ENCODE results near the gene SLC27A6.
"Not testable (repeated sequence)": the region's sequence is repeated elsewhere in the genome, so short reads cannot be mapped to it uniquely, and the experiment has no call there.

Gene SLC27A6

DNA sequence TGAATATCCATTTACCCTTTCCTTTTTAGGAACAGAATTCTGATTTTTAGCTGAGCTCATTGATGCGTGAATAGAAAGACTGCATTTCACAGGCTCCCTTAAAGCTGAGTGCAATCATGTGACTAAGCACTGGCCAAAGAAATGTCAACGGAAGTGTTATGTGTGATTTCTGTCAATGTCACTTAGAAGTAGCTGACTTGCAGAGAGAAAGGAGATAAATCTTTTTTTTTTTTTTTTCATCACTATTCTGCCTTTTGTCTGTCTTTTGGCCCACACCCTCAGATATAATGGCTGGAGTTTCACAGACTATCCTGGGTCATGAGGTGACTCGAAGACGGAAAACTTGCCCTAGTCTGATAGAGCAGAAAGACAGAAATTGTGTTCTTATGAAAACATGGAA, 39.3 kb upstream of the SLC27A6 start:
- H3K4me3 ChIP-seq (ENCODE audit: low read length), result no peak overlapping the region
- no peak overlapping the region for H3K4me2 ChIP-seq (ENCODE audit: low read length)
- H3K36me3 ChIP-seq (replicated peaks; ENCODE audit: low read depth, low read length), result no peaks in the 10 kb centered on the region
- H3K79me2 ChIP-seq (ENCODE audit: low read length), result no peaks in the 10 kb centered on the region
- H3K9ac ChIP-seq (ENCODE audit: low read length), result no peak overlapping the region
- H3K27me3 ChIP-seq (ENCODE audit: low read depth, low read length), result no peaks in the 10 kb centered on the region
- H3K27ac ChIP-seq (ENCODE audit: low read length), result no peak overlapping the region
- no peaks in the 10 kb centered on the region for H4K20me1 ChIP-seq (ENCODE audit: insufficient read depth, low read length)
- no peaks in the 10 kb centered on the region for H3K9me3 ChIP-seq (ENCODE audit: insufficient read depth, low read length)
- no peak for TF ChIP-seq EZH2phosphoT487 (IDR thresholded peaks at IDR 0.05; ENCODE audit: low read depth)
- TF ChIP-seq, protein P1, sequence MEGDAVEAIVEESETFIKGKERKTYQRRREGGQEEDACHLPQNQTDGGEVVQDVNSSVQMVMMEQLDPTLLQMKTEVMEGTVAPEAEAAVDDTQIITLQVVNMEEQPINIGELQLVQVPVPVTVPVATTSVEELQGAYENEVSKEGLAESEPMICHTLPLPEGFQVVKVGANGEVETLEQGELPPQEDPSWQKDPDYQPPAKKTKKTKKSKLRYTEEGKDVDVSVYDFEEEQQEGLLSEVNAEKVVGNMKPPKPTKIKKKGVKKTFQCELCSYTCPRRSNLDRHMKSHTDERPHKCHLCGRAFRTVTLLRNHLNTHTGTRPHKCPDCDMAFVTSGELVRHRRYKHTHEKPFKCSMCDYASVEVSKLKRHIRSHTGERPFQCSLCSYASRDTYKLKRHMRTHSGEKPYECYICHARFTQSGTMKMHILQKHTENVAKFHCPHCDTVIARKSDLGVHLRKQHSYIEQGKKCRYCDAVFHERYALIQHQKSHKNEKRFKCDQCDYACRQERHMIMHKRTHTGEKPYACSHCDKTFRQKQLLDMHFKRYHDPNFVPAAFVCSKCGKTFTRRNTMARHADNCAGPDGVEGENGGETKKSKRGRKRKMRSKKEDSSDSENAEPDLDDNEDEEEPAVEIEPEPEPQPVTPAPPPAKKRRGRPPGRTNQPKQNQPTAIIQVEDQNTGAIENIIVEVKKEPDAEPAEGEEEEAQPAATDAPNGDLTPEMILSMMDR (IDR thresholded peaks at IDR 0.05; ENCODE audit: low read depth, low read length), result no peak
- H2AFZ ChIP-seq (ENCODE audit: low read depth, low read length), result no peak overlapping the region
- peaks cover 7% of the 10 kb centered on the region for H3K4me1 ChIP-seq (ENCODE audit: low read length)

DNA sequence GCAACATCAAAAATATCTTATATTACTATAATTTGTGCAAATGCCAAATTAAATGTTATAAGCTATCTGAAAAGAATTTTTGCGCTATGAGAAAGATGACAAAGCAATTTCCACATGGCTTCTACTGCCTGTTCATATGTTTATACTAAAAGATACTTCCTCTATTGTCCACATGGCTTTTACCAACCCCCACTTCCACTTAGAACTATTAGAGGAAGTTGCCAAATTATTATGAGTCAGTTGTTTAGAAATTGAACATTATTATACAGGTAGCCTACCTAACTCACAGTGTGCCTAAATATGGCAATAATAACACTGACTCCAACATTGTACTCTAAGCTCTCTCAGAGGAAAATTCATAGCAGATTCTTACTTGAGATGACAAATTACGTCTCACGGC, 37.6 kb upstream of the SLC27A6 start:
- H3K4me3 ChIP-seq (ENCODE audit: low read length), result no peak overlapping the region
- H3K4me2 ChIP-seq (ENCODE audit: low read length), result no peak overlapping the region
- no peaks in the 10 kb centered on the region for H3K9me3 ChIP-seq (ENCODE audit: insufficient read depth, low read length)
- H3K79me2 ChIP-seq (ENCODE audit: low read length), result no peaks in the 10 kb centered on the region
- no peaks in the 10 kb centered on the region for H4K20me1 ChIP-seq (ENCODE audit: insufficient read depth, low read length)
- no peak for TF ChIP-seq EZH2phosphoT487 (IDR thresholded peaks at IDR 0.05; ENCODE audit: low read depth)
- TF ChIP-seq, protein P1 (IDR thresholded peaks at IDR 0.05; ENCODE audit: low read depth, low read length), result no peak
- no peaks in the 10 kb centered on the region for H3K27me3 ChIP-seq (ENCODE audit: low read depth, low read length)
- H3K27ac ChIP-seq (ENCODE audit: low read length), result no peak overlapping the region
- peaks cover 7% of the 10 kb centered on the region for H3K4me1 ChIP-seq (ENCODE audit: low read length)
- H3K9ac ChIP-seq (ENCODE audit: low read length), result no peak overlapping the region
- no peaks in the 10 kb centered on the region for H3K36me3 ChIP-seq (replicated peaks; ENCODE audit: low read depth, low read length)
- peak overlapping the region; percentile 60; the same call in 1 of the 2 replicates for H2AFZ ChIP-seq (ENCODE audit: low read depth, low read length)

DNA sequence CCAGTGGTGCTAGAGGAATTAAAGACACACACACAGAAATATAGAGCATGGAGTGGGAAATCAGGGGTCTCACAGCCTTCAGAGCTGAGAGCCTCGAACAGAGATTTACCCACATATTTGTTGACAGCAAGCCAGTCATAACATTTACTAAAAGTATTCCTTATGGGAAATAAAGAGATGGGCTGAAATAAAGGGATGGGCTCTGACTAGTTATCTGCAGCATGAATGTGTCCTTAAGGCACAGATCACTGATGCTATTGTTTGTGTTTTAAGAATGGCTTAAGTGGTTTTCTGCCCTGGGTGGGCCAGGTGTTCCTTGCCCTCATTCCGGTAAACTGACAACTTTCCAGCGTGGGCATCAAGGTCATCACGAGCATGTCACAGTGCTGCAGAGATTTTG, 33.1 kb upstream of the SLC27A6 start:
- not testable (repeated sequence) for H3K79me2 ChIP-seq (ENCODE audit: low read length); H3K4me1 ChIP-seq (ENCODE audit: low read length); H3K9ac ChIP-seq (ENCODE audit: low read length); H2AFZ ChIP-seq (ENCODE audit: low read depth, low read length); H4K20me1 ChIP-seq (ENCODE audit: insufficient read depth, low read length); H3K36me3 ChIP-seq (replicated peaks; ENCODE audit: low read depth, low read length); H3K4me2 ChIP-seq (ENCODE audit: low read length); H3K9me3 ChIP-seq (ENCODE audit: insufficient read depth, low read length); H3K4me3 ChIP-seq (ENCODE audit: low read length); H3K27me3 ChIP-seq (ENCODE audit: low read depth, low read length); H3K27ac ChIP-seq (ENCODE audit: low read length)

DNA sequence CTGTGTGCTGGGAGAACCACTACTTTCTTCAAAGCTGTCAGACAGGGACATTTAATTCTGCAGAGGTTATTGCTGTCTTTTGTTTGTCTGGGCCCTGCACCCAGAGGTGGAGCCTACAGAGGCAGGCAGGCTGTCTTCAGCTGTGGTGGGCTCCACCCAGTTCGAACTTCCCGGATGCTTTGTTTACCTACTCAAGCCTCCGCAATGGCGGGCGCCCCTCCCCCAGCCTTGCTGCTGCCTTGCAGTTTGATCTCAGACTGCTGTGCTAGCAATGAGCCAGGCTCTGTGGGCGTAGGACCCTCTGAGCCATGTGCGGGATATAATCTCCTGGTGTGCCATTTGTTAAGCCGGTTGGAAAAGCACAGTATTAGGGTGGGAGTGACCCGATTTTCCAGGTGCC, 22.2 kb upstream of the SLC27A6 start:
- not testable (repeated sequence) for H2AFZ ChIP-seq (ENCODE audit: low read depth, low read length); H3K27me3 ChIP-seq (ENCODE audit: low read depth, low read length); H3K4me2 ChIP-seq (ENCODE audit: low read length); H3K79me2 ChIP-seq (ENCODE audit: low read length); H3K9ac ChIP-seq (ENCODE audit: low read length); H3K4me1 ChIP-seq (ENCODE audit: low read length); H3K4me3 ChIP-seq (ENCODE audit: low read length); H4K20me1 ChIP-seq (ENCODE audit: insufficient read depth, low read length); H3K36me3 ChIP-seq (replicated peaks; ENCODE audit: low read depth, low read length); H3K9me3 ChIP-seq (ENCODE audit: insufficient read depth, low read length); H3K27ac ChIP-seq (ENCODE audit: low read length)

DNA sequence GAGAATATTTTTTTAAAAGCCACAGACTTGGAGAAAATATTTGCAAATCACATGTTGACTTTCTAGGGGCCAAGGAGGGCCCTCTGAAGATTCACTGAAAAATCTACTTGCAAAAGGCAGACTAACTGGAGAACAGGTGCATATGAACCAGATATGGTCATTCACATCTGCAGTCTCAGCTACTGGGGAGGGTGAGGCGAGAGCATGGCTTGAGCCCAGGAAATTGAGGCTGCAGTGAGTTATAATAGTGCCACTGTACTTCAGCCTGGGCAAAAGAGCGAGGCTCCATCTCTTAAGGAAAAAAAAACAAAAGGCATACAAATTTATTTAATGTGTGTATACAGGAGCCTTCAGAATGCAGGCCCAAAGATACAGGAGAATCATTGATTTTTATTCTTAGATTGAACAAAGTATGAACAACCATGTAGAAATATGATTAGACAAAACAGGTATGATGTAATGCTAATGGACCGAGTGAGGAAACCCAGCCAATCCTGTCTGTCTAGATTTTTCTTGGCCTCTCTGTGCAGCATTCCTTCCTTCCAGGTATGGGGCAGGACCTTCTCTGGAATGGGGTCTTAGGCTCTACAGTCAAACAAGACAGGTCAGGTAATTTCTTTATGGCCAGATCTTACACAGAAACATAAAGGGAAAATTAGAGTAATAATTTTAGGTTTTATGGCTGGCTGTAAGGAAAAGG, 15.3 kb upstream of the SLC27A6 start:
- H3K4me3 ChIP-seq (ENCODE audit: low read length), result no peak overlapping the region
- H3K4me1 ChIP-seq (ENCODE audit: low read length), result no peaks in the 10 kb centered on the region
- H3K4me2 ChIP-seq (ENCODE audit: low read length), result no peak overlapping the region
- H2AFZ ChIP-seq (ENCODE audit: low read depth, low read length), result no peak overlapping the region
- no peaks in the 10 kb centered on the region for H3K9me3 ChIP-seq (ENCODE audit: insufficient read depth, low read length)
- no peaks in the 10 kb centered on the region for H3K27me3 ChIP-seq (ENCODE audit: low read depth, low read length)
- H3K79me2 ChIP-seq (ENCODE audit: low read length), result no peaks in the 10 kb centered on the region
- H3K27ac ChIP-seq (ENCODE audit: low read length), result no peak overlapping the region
- H4K20me1 ChIP-seq (ENCODE audit: insufficient read depth, low read length), result no peaks in the 10 kb centered on the region
- TF ChIP-seq, protein P1 (IDR thresholded peaks at IDR 0.05; ENCODE audit: low read depth, low read length), result no peak
- no peak for TF ChIP-seq EZH2phosphoT487 (IDR thresholded peaks at IDR 0.05; ENCODE audit: low read depth)
- no peaks in the 10 kb centered on the region for H3K36me3 ChIP-seq (replicated peaks; ENCODE audit: low read depth, low read length)
- H3K9ac ChIP-seq (ENCODE audit: low read length), result no peak overlapping the region

DNA sequence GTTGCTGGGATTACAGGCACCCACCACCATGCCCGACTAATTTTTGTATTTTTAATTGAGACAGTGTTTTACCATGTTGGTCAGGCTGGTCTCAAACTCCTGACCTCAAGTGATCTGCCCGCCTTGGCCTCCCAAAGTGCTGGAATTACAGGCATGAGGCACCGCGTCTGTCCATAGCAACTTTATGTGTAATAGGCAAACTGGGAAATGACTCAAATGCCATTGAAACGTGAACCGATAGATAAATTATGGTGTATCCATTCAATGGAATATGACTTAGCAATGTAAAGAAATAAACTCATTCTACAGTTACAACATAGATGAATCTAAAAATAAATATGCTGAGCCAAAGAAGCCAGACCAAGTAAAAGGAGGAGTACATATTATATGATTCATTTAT, 14.0 kb upstream of the SLC27A6 start:
- H3K27ac ChIP-seq (ENCODE audit: low read length), result not testable (repeated sequence)

More for the DNA sequence above, 14.0 kb upstream of the SLC27A6 start:
- H3K79me2 ChIP-seq (ENCODE audit: low read length); H3K36me3 ChIP-seq (replicated peaks; ENCODE audit: low read depth, low read length); H4K20me1 ChIP-seq (ENCODE audit: insufficient read depth, low read length); H3K4me1 ChIP-seq (ENCODE audit: low read length); H3K9ac ChIP-seq (ENCODE audit: low read length); H3K4me3 ChIP-seq (ENCODE audit: low read length); H3K4me2 ChIP-seq (ENCODE audit: low read length); H3K27me3 ChIP-seq (ENCODE audit: low read depth, low read length); H2AFZ ChIP-seq (ENCODE audit: low read depth, low read length); H3K9me3 ChIP-seq (ENCODE audit: insufficient read depth, low read length): not testable (repeated sequence)

Data from OCI-LY3 (cell line).